ENCODE results near the gene PDZD8.

The PDZD8 gene

GRCh38 chr10:117348236-117348635, 27.0 kb downstream of the PDZD8 start:
- no peaks in the 10 kb centered on the region for H3K36me3 ChIP-seq (replicated peaks; ENCODE audit: low read depth, low read length)
- peaks cover 8% of the 10 kb centered on the region for H3K4me1 ChIP-seq (ENCODE audit: low read length)
- no peaks in the 10 kb centered on the region for H3K9me3 ChIP-seq (ENCODE audit: insufficient read depth, low read length)
- peaks cover 59% of the 10 kb centered on the region for H3K79me2 ChIP-seq (ENCODE audit: low read length)
- TF ChIP-seq CTCF (IDR thresholded peaks at IDR 0.05; ENCODE audit: low read depth, low read length) = no peak
- no peak for TF ChIP-seq EZH2phosphoT487 (IDR thresholded peaks at IDR 0.05; ENCODE audit: low read depth)
- no peaks in the 10 kb centered on the region for H3K27me3 ChIP-seq (ENCODE audit: low read depth, low read length)
- peaks cover 24% of the 10 kb centered on the region for H4K20me1 ChIP-seq (ENCODE audit: insufficient read depth, low read length)
- no peak overlapping the region for H2AFZ ChIP-seq (ENCODE audit: low read depth, low read length)
- H3K27ac ChIP-seq (ENCODE audit: low read length) = no peak overlapping the region
- H3K4me2 ChIP-seq (ENCODE audit: low read length) = no peak overlapping the region
- no peak overlapping the region for H3K4me3 ChIP-seq (ENCODE audit: low read length)
- no peak overlapping the region for H3K9ac ChIP-seq (ENCODE audit: low read length)

GRCh38 chr10:117346574-117346973, 28.7 kb downstream of the PDZD8 start:
- no peaks in the 10 kb centered on the region for H3K36me3 ChIP-seq (replicated peaks; ENCODE audit: low read depth, low read length)
- no peaks in the 10 kb centered on the region for H3K9me3 ChIP-seq (ENCODE audit: insufficient read depth, low read length)
- TF ChIP-seq EZH2phosphoT487 (IDR thresholded peaks at IDR 0.05; ENCODE audit: low read depth) (no peak), CTCF (IDR thresholded peaks at IDR 0.05; ENCODE audit: low read depth, low read length) (no peak)
- H3K4me2 ChIP-seq (ENCODE audit: low read length) = no peak overlapping the region
- H3K27ac ChIP-seq (ENCODE audit: low read length) = no peak overlapping the region
- H3K9ac ChIP-seq (ENCODE audit: low read length) = no peak overlapping the region
- peaks cover 60% of the 10 kb centered on the region for H3K79me2 ChIP-seq (ENCODE audit: low read length)
- no peaks in the 10 kb centered on the region for H3K27me3 ChIP-seq (ENCODE audit: low read depth, low read length)
- H4K20me1 ChIP-seq (ENCODE audit: insufficient read depth, low read length) = peaks cover 18% of the 10 kb centered on the region
- no peak overlapping the region for H2AFZ ChIP-seq (ENCODE audit: low read depth, low read length)
- H3K4me3 ChIP-seq (ENCODE audit: low read length) = no peak overlapping the region
- H3K4me1 ChIP-seq (ENCODE audit: low read length) = peaks cover 8% of the 10 kb centered on the region

- no peaks in the 10 kb centered on the region for H3K27me3 ChIP-seq (ENCODE audit: low read depth, low read length)
- no peak overlapping the region for H3K27ac ChIP-seq (ENCODE audit: low read length)
- H3K9ac ChIP-seq (ENCODE audit: low read length) = no peak overlapping the region
- H3K79me2 ChIP-seq (ENCODE audit: low read length) = peaks cover 54% of the 10 kb centered on the region
- H3K36me3 ChIP-seq (replicated peaks; ENCODE audit: low read depth, low read length) = no peaks in the 10 kb centered on the region
- H3K4me2 ChIP-seq (ENCODE audit: low read length) = no peak overlapping the region
- peaks cover 13% of the 10 kb centered on the region; the same call in 1 of the 2 replicates for H4K20me1 ChIP-seq (ENCODE audit: insufficient read depth, low read length)
- H3K4me1 ChIP-seq (ENCODE audit: low read length) = no peaks in the 10 kb centered on the region
- H3K9me3 ChIP-seq (ENCODE audit: insufficient read depth, low read length) = no peaks in the 10 kb centered on the region
- H3K4me3 ChIP-seq (ENCODE audit: low read length) = no peak overlapping the region
- H2AFZ ChIP-seq (ENCODE audit: low read depth, low read length) = no peak overlapping the region
- TF ChIP-seq EZH2phosphoT487 (IDR thresholded peaks at IDR 0.05; ENCODE audit: low read depth) = no peak
- TF ChIP-seq CTCF (IDR thresholded peaks at IDR 0.05; ENCODE audit: low read depth, low read length) = no peak
Observed at GRCh38 chr10:117345143-117345542, 30.1 kb downstream of the PDZD8 start.

DNA sequence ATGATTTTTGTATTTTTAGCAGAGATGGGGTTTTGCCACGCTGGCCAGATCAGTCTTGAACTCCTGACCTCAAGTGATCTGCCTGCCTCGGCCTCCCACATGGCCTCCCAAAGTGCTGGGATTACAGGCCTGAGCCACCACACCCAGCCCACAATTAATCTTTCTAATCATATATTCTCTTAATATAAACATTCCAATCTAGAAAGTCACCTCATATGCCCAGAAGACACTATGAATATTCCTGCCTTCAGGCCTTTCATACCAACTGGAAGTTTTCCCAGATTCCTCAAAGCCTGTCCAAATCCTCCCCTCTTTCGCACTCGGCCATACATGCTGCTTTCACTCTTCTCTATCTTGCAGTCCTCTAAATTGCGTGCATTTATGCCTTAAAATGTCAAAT, 32.6 kb downstream of the PDZD8 start:
- no peaks in the 10 kb centered on the region for H3K9me3 ChIP-seq (ENCODE audit: insufficient read depth, low read length)
- TF ChIP-seq EZH2phosphoT487 (IDR thresholded peaks at IDR 0.05; ENCODE audit: low read depth) (no peak), CTCF (IDR thresholded peaks at IDR 0.05; ENCODE audit: low read depth, low read length) (no peak)
- no peak overlapping the region for H3K27ac ChIP-seq (ENCODE audit: low read length)
- no peaks in the 10 kb centered on the region for H3K27me3 ChIP-seq (ENCODE audit: low read depth, low read length)
- no peaks in the 10 kb centered on the region for H3K4me1 ChIP-seq (ENCODE audit: low read length)
- peaks cover 9% of the 10 kb centered on the region; the same call in 1 of the 2 replicates for H4K20me1 ChIP-seq (ENCODE audit: insufficient read depth, low read length)
- H3K9ac ChIP-seq (ENCODE audit: low read length) = no peak overlapping the region
- H3K4me3 ChIP-seq (ENCODE audit: low read length) = no peak overlapping the region
- H2AFZ ChIP-seq (ENCODE audit: low read depth, low read length) = no peak overlapping the region
- peaks cover 34% of the 10 kb centered on the region for H3K79me2 ChIP-seq (ENCODE audit: low read length)
- H3K4me2 ChIP-seq (ENCODE audit: low read length) = no peak overlapping the region
- no peaks in the 10 kb centered on the region for H3K36me3 ChIP-seq (replicated peaks; ENCODE audit: low read depth, low read length)
